ENCODE measurements around the gene VEZT.
A peak's percentile ranks its signal among the peaks of the same experiment; 100 is the strongest.

VEZT gene

GRCh38 chr12:95202691-95203486 lies 14.7 kb upstream of the VEZT start:
- no peak for DNase-seq (ENCODE audit: insufficient read length)
- peak; percentile 74 for FAIRE-seq
- TF ChIP-seq POLR2AphosphoS5 (IDR thresholded peaks at IDR 0.05; ENCODE audit: low read depth, low read length) (no peak), TAF1 (IDR thresholded peaks at IDR 0.05; ENCODE audit: borderline replicate concordance, low read depth, low read length) (no peak), POLR2A (IDR thresholded peaks at IDR 0.05; ENCODE audit: low read depth, low read length) (no peak)

GRCh38 chr12:95203487-95204030 lies 14.0 kb upstream of the VEZT start:
- DNase-seq (ENCODE audit: insufficient read length), result no peak
- no peak for FAIRE-seq
- no peak for TF ChIP-seq POLR2AphosphoS5 (IDR thresholded peaks at IDR 0.05; ENCODE audit: low read depth, low read length)
- no peak for TF ChIP-seq TAF1 (IDR thresholded peaks at IDR 0.05; ENCODE audit: borderline replicate concordance, low read depth, low read length)
- no peak for TF ChIP-seq POLR2A (IDR thresholded peaks at IDR 0.05; ENCODE audit: low read depth, low read length)

- FAIRE-seq (peak; percentile 82), DNase-seq (ENCODE audit: insufficient read length) (no peak)
- no peak for TF ChIP-seq POLR2AphosphoS5 (IDR thresholded peaks at IDR 0.05; ENCODE audit: low read depth, low read length)
- TF ChIP-seq TAF1 (IDR thresholded peaks at IDR 0.05; ENCODE audit: borderline replicate concordance, low read depth, low read length), result no peak
- TF ChIP-seq POLR2A (IDR thresholded peaks at IDR 0.05; ENCODE audit: low read depth, low read length), result no peak
These were observed 13.3 kb upstream of the VEZT start for GRCh38 chr12:95204141-95204866.

- TF ChIP-seq TAF1 (IDR thresholded peaks at IDR 0.05; ENCODE audit: borderline replicate concordance, low read depth, low read length) (no peak), POLR2A (IDR thresholded peaks at IDR 0.05; ENCODE audit: low read depth, low read length) (no peak), POLR2AphosphoS5 (IDR thresholded peaks at IDR 0.05; ENCODE audit: low read depth, low read length) (no peak)
- FAIRE-seq (no peak), DNase-seq (ENCODE audit: insufficient read length) (no peak)
These were observed 12.5 kb upstream of the VEZT start for GRCh38 chr12:95205016-95205624.

DNA sequence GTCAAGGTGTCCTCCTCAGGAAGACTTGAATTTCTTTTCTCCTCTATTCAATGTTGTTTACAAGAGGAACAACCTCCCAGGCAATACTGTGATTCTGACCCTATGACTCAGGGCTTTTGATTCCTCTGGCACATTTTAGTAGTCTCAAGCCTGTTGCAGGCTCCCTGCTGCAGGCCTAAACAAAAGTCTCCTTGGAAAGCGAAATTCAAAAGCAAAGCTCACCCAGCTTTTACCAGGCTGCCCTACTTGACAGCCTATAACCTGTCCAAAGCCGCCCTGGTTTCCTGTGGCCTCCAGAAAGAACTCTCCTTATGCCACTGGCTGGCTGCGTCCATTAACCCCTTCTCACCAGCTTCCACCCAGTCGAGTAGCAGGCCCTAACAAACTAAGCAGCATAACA lies 11.9 kb upstream of the VEZT start:
- FAIRE-seq (peak; percentile 67), DNase-seq (ENCODE audit: insufficient read length) (no peak)
- TF ChIP-seq TAF1 (IDR thresholded peaks at IDR 0.05; ENCODE audit: borderline replicate concordance, low read depth, low read length), result no peak
- TF ChIP-seq POLR2A (IDR thresholded peaks at IDR 0.05; ENCODE audit: low read depth, low read length), result no peak
- TF ChIP-seq POLR2AphosphoS5 (IDR thresholded peaks at IDR 0.05; ENCODE audit: low read depth, low read length), result no peak

DNA sequence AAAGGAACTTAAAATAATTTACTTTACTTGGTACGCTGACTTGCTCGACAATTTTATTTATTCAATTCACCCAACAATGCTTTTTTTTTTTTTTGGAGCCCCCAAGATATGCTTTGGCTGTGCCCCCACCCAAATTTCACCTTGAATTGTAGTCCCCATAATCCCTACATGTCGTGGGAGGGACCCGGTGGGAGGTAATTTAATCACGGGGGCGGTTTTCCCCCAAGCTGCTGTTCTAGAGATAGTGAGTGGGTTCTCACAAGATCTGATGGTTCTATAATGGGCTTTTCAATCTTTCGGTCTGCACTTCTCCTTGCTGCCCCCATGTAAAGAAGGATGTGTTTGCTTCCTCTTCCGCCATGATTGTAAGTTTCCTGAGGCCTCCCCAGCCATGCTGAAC lies 10.7 kb upstream of the VEZT start:
- FAIRE-seq (no peak), DNase-seq (ENCODE audit: insufficient read length) (no peak)
- TF ChIP-seq TAF1 (IDR thresholded peaks at IDR 0.05; ENCODE audit: borderline replicate concordance, low read depth, low read length), result no peak
- no peak for TF ChIP-seq POLR2A (IDR thresholded peaks at IDR 0.05; ENCODE audit: low read depth, low read length)
- TF ChIP-seq POLR2AphosphoS5 (IDR thresholded peaks at IDR 0.05; ENCODE audit: low read depth, low read length), result no peak

DNA sequence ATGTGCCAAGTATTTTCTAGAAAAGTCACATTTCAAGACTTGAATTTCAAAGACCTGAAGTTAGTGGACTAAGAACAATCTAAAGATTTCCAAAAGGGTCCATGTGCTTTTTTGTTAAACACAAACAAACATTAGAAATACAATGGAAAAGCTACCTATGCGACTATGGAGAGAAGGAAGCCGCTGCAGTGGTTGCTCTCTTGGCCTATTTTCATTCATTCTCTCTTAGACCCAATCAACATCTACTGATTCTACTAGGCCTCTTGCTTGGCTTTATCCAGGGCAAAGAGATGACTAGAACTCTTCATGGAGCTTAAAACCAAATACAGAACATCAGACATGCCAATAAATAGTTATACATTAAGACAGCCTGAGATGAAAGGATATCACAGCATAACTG lies 10.2 kb upstream of the VEZT start:
- no peak for FAIRE-seq
- TF ChIP-seq POLR2AphosphoS5 (IDR thresholded peaks at IDR 0.05; ENCODE audit: low read depth, low read length) (no peak), TAF1 (IDR thresholded peaks at IDR 0.05; ENCODE audit: borderline replicate concordance, low read depth, low read length) (no peak), POLR2A (IDR thresholded peaks at IDR 0.05; ENCODE audit: low read depth, low read length) (no peak)
- no peak for DNase-seq (ENCODE audit: insufficient read length)

- FAIRE-seq (no peak), DNase-seq (ENCODE audit: insufficient read length) (no peak)
- no peak for TF ChIP-seq TAF1 (IDR thresholded peaks at IDR 0.05; ENCODE audit: borderline replicate concordance, low read depth, low read length)
- TF ChIP-seq POLR2A (IDR thresholded peaks at IDR 0.05; ENCODE audit: low read depth, low read length), result no peak
- TF ChIP-seq POLR2AphosphoS5 (IDR thresholded peaks at IDR 0.05; ENCODE audit: low read depth, low read length), result no peak
These were observed 8.9 kb upstream of the VEZT start for GRCh38 chr12:95208678-95209077.

- DNase-seq (ENCODE audit: insufficient read length) (no peak), FAIRE-seq (no peak)
- TF ChIP-seq POLR2AphosphoS5 (IDR thresholded peaks at IDR 0.05; ENCODE audit: low read depth, low read length) (no peak), TAF1 (IDR thresholded peaks at IDR 0.05; ENCODE audit: borderline replicate concordance, low read depth, low read length) (no peak), POLR2A (IDR thresholded peaks at IDR 0.05; ENCODE audit: low read depth, low read length) (no peak)
These were observed 5.0 kb upstream of the VEZT start for GRCh38 chr12:95212586-95212985.

- FAIRE-seq (no peak), DNase-seq (ENCODE audit: insufficient read length) (no peak)
These were observed 4.5 kb upstream of the VEZT start for GRCh38 chr12:95213119-95213518.

DNA sequence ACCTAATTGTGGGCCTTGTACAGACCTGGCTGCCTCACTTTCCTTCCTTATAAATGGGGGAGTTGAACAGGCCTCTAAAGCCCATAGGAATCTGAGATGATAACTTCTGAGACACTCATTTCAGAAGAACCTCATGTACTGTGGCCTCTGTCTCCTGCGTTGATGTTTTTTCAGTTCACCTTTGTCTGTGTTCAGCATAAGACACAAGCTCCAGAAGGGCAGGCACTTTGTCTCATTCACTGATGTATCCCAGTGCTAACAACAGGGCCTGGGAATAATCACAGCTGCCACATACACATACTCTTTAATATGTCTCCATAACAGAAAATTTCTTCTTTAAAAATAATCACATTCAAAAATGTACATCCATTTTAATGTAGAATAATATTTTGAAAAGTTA lies 3.7 kb upstream of the VEZT start:
- no peak for DNase-seq (ENCODE audit: insufficient read length)
- TF ChIP-seq TAF1 (IDR thresholded peaks at IDR 0.05; ENCODE audit: borderline replicate concordance, low read depth, low read length), result no peak; the same call in 1 of the 2 replicates
- no peak for TF ChIP-seq POLR2AphosphoS5 (IDR thresholded peaks at IDR 0.05; ENCODE audit: low read depth, low read length)
- no peak for TF ChIP-seq POLR2A (IDR thresholded peaks at IDR 0.05; ENCODE audit: low read depth, low read length)
- peak; percentile 84 for FAIRE-seq

More at GRCh38 chr12:95213119-95213518, 4.5 kb upstream of the VEZT start:
- TF ChIP-seq POLR2A (IDR thresholded peaks at IDR 0.05; ENCODE audit: low read depth, low read length), result no peak
- TF ChIP-seq POLR2AphosphoS5 (IDR thresholded peaks at IDR 0.05; ENCODE audit: low read depth, low read length), result no peak
- no peak for TF ChIP-seq TAF1 (IDR thresholded peaks at IDR 0.05; ENCODE audit: borderline replicate concordance, low read depth, low read length)

Data from GM12892 (cell line).